GM12875 (cell line): ENCODE data around the gene AADAC.

Experiments used
- H3K4me3 ChIP-seq: one replicate; pipeline ENCODE4 v1.5.1; 2011; ENCODE audit warnings: low read depth, low read length, control low read depth
- TF ChIP-seq, protein P1 (sequence below): IDR thresholded peaks from 2 replicates; pipeline ENCODE4 v1.5.1; 2011; ENCODE audit warnings: low read depth, mild to moderate bottlenecking, control low read depth, inconsistent platforms, low read length, moderate library complexity, borderline replicate concordance; ENCODE audit not compliant: insufficient read depth

The AADAC gene

DNA sequence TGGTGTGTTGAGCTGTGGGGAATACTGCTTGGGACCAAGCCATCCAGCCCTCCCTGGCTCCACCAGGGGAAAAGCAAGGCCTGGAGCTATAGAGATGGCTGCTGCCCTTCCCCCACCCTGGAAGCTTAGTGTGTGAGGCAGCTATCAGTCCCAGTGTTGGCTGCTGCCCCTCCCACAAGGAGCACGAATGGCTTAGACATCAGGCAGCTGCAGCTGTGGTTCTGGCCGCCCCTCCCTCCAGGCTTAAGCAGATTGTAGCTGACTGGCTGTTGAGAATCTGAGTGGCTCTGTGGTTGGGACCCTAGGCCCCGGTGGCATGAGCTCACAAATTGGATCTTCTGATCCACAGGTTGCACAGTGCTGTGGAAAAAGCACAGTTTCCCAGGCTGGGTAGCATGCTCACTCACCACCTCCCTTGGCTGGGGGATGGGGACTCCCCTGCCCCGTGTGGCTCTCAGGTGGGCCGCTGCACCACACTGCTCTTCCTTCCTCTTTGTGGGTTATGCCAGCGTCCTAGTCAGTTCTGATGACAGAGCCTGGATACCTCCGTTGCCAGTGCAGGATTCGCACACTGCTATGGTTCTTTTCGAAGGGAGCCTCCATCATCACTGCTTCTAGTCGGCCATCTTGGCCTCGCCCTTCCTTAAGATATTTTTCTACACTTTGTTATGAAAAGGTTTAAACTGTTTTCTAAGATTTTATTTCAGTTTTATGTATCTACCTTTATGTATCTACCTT is 38.3 kb downstream of the AADAC start:
- H3K4me3 ChIP-seq: no peak overlapping the region
- TF ChIP-seq, protein P1, sequence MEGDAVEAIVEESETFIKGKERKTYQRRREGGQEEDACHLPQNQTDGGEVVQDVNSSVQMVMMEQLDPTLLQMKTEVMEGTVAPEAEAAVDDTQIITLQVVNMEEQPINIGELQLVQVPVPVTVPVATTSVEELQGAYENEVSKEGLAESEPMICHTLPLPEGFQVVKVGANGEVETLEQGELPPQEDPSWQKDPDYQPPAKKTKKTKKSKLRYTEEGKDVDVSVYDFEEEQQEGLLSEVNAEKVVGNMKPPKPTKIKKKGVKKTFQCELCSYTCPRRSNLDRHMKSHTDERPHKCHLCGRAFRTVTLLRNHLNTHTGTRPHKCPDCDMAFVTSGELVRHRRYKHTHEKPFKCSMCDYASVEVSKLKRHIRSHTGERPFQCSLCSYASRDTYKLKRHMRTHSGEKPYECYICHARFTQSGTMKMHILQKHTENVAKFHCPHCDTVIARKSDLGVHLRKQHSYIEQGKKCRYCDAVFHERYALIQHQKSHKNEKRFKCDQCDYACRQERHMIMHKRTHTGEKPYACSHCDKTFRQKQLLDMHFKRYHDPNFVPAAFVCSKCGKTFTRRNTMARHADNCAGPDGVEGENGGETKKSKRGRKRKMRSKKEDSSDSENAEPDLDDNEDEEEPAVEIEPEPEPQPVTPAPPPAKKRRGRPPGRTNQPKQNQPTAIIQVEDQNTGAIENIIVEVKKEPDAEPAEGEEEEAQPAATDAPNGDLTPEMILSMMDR: no peak

DNA sequence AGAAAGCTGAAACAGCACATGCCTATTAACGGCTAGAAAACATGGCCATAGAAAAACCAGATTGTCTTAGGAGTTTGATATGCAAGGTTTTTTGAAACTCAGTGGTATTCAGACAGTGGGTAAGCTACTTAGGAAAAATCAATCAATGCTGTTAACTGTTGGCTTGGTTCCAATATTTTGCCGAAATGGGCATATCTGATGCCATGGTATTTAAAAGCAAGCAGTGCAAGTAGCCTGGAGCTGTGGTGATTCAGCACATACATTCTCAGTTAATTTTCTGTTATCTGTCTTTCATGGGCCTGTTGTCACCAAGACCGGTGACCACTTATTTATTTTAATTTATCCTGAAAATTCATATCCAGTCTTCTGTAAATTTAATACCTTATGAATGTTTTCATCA is 42.2 kb downstream of the AADAC start:
- TF ChIP-seq, protein P1: no peak
- H3K4me3 ChIP-seq: no peak overlapping the region

DNA sequence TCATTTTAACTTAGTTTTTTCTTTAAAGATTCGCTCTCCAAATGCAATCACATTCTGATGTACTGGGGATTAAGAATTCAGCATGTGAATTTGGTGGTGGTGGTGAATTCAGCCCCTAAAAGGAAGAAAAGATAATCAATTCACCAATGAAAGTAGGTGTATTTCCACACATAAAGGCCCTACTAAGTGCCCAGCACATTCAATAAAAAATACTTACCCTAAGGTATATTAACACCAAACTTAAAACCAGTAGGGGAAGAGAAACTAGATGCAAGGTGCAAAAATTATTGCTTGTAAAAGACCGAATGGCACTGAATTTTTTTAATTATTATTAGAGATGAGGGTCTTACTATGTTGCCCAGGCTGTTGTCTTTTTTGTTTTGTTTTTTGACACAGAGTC is 42.7 kb downstream of the AADAC start:
- TF ChIP-seq, protein P1: no peak
- no peak overlapping the region for H3K4me3 ChIP-seq

DNA sequence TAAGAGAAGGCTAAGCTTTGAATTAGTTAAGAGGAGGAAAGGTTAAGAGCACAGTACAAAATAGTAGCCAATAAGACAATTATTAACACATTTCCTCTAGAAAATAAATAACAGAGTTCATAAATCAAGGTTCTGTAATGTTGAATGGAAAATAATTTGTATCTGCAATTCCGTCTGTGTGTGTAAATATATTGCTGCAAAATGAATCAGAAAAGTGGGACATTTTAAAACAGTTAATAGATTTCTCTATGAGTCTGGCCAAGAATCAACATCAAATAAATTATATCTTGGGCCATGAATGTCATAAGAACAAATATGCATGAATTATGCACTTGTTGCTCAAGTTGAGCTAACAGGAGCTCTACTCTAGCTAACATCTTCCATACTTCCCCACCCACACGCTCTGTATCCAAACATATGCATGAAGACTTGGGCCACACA is 45.3 kb downstream of the AADAC start:
- H3K4me3 ChIP-seq: no peak overlapping the region
- TF ChIP-seq, protein P1: no peak

DNA sequence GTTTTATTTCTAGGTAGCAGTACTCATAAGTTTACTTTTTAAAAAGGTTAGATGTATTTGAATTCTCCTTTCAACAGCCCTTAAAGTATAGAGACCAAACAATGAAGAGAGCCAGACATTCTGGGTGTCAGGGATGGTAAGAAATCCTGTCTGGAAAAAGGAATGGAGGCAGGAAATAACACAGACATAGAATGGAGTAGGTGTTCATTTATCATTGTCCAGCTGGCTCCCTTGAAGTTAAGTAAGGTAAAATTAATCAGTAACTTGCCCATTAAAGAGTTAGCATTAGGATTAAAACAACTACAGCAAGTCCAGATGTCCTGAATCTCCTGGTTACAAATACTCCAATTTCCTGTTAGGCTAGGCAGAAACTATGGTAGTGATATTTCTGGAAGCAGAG is 46.0 kb downstream of the AADAC start:
- TF ChIP-seq, protein P1: no peak
- no peak overlapping the region for H3K4me3 ChIP-seq

DNA sequence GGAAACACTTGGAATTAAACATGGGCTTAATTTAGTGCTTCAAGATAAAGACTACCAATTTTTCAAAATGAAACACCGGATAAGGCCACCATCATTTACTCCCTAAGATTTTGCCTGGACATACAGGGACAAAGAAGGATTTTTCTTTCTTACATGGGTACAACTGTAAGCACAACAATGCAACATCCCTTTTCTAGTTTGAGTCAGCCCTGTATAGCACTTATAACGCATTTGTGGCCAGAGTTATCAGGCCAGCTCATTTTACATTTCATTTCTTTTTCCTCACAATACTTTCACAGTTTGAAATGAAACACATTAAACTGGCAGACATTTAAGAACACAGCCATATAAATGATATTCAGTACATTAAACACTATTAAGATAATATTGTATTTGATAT is 49.7 kb downstream of the AADAC start:
- TF ChIP-seq, protein P1: no peak
- H3K4me3 ChIP-seq: no peak overlapping the region

DNA sequence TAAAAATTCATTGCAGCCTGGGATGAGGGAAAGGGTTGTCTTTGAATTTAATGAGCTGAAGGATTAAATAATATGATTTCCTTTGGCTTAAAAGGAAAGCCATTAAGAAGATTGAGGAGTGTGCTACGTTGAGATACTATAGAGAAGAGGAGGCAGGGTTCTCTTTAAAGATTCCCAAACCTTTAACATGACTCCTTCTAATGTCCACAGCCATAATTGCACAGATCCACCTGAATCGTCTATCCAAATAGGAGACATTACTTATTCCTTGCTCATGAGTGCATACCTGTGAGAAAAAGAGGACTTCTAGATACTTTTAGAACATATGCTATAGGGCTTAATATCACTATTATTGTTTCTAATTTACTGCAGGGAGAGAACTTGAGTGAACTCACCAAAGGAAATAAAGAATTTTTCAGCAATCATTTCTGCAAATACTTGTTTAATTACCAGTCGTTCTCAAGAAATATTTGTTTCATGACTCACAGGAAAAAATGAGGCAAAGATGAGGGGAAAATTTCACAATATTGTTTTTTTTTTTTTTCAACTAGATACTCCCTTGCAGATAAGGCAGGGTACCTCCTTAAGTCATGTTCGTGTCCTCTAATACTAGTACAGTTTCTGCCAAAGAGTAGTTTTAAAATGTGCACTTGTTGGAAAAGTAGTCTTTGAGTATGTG is 50.6 kb downstream of the AADAC start:
- TF ChIP-seq, protein P1: no peak
- no peak overlapping the region for H3K4me3 ChIP-seq
